NK-92 treated with Interleukin-12 subunit alpha and Interleukin-12 subunit beta, amount 100 ng/mL, for 24 hours (cell line): ENCODE data around the gene PCSK2.

Experiments used
- DNase-seq: peaks from one replicate; lab custom pipeline; 2025; lab: John Stamatoyannopoulos, UW

PCSK2 gene

DNA sequence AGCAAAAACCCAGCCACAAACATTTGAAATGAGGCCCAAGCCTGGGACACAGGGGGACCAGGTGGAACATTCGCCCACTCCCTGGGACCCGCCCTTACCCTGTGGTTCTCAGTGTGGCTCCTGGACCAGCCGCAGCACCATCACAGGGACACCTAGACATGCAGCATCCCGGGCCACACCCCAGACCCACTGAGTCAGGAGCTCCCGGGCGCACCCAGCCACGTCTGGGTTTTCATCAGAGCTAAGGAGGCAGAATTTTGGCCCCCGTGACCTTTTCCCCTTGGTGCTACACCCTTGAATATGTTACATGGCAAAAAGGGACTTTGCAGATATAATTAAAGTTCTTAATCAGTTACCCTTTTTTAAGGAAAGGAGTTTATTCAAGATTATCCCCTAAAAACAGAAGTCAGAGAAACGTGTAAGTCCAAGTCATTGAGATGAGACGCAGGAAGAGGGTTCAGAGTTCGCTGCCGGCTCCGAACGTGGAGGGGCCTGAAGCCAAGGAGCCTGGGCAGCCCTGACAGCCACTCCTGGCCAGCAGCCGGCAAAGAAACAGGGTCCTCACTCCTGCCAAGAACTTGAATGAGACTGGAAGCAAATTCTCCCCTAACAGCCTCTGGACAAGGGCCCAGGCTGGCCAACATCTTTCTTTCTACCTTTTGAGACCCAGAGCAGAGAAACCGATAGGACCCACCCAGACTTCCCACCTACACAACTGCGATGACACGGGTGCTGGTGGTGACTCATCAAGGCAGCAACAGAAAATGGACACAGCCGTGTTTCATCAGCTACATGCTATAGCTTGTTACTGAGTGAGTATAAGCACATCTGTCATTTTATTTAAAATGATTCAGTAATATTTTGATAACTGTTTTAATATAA, 279.0 kb downstream of the PCSK2 start:
- DNase-seq, result peak; percentile 65

DNA sequence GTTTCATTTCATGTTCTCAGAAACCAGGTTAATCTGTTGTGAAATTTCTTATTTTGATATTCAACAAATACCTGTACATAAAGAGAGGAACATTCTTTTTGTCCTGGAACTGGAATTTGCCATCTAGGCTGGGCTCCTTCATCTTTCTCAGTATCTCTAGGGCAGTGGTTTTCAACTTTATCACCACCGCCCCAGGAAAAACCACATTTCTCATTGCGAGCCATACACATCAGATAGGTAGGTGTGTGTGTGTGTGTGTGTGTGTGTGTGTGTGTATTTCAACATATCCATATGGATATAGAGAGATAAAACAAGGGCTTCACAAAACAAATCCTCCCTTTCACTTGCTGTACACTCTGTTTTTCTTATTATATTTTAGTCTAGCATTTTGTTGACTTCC, 280.2 kb downstream of the PCSK2 start:
- DNase-seq, result no peak

DNA sequence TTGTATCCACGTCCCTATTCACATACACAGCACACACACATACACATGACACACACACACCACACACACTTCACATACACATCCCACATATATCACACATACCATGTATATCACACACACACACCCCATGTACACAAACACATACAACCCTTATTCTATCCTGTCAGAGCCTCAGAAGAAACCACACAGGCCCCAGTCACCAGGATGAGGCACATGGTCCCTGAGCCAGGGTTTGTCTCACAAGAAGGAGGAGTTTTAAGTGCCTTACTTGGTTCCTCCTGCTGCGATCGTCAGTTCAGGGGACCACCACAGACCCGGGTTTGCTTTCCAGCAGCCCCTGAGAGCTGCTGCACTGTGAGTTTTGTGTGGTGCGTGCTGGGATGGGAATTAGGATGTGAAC, 280.7 kb downstream of the PCSK2 start:
- DNase-seq, result no peak

DNA sequence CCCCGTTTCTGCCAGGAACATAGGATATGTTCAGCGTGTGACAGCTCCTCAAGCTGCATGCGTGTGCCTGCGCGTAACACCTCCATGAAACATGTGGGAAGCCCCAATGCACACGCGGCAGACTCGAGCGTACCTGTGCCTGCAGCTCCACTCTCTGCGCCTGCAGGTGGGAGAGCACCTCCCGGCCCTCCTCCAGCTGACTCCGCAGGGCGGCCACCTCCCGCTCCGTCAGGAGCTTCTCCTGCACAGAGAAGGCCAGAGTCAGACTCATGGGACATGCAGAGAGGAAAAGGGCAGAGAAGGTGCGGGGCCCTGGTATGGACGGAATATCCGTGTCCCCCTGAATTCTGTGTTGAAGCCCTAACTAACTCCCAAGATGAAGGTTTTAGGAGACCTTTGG, 281.9 kb downstream of the PCSK2 start:
- DNase-seq, result no peak

DNA sequence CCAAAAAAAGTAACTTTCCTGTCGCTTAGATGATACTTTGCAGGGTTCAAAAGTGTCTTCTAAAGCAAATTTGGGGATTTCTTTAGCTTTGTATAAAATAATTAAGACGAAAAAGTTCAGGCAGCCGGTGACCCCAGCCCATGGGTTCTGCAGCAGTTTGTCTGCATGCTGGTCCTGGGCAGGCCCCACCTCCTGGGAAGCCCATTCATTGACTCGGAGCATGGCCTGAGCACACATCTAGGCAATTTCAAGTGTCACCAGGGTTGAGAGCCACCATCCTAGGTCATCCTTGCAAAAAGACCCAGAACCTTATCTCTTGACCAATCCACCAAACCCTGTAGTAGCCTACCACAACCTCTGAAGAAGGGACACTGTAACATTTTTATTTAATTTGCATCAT, 283.7 kb downstream of the PCSK2 start:
- no peak for DNase-seq

DNA sequence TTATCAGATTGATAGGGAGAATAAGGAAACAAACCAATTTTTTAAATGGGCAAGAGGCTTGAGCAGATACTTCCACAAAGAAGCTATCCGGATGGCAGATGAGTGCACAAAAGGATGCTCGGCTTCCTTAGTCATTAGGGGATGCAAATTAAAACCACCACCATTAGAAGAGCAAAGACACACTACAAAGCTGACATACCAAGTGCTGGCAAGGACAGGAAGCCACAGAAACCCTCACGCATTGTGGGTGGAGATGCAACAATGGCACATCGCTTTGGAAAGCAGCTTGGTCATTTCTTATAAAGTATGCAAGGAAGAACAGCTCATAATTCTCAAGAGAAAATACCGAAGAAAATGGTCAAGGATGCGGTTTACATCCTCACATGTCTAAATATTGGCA, 284.6 kb downstream of the PCSK2 start:
- no peak for DNase-seq

DNA sequence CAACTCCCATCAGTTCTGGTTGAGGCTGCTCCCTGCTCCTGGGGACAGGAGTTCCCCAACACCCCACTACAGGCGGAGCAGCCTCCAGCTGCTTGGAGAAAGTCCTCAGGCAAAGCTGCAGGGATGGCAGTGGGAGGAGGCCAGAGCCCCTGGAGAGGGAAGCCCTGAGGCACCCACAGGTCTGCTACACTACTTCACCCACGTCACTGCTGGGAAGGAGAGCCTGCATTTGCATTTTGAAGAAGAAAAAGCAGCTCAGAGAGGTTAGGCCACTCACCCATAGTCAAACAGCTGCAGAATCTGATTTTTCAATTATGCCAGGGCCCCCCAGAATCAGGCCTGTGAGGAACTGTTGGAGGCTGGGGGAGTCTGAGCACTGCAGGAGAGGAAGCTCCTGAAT, 287.1 kb downstream of the PCSK2 start:
- DNase-seq, result no peak

DNA sequence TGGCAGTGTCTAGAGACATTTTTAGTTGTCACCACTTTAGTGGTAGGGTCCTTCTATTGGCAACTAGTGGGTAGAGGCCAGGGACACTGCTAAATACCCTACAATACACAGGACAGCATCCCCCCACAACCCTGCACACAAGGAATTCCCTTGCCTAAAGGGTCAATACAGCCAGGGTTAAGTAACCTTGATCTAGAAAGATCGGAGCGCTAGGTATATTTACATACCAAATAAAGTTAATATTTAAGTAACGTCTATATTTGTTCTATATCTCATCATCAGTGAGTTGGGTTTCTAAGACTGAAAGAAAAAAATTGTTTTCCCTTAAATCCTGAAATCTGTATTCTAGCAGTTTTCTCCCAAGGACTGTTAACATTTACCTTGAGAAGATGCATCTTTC, 288.2 kb downstream of the PCSK2 start:
- no peak for DNase-seq

DNA sequence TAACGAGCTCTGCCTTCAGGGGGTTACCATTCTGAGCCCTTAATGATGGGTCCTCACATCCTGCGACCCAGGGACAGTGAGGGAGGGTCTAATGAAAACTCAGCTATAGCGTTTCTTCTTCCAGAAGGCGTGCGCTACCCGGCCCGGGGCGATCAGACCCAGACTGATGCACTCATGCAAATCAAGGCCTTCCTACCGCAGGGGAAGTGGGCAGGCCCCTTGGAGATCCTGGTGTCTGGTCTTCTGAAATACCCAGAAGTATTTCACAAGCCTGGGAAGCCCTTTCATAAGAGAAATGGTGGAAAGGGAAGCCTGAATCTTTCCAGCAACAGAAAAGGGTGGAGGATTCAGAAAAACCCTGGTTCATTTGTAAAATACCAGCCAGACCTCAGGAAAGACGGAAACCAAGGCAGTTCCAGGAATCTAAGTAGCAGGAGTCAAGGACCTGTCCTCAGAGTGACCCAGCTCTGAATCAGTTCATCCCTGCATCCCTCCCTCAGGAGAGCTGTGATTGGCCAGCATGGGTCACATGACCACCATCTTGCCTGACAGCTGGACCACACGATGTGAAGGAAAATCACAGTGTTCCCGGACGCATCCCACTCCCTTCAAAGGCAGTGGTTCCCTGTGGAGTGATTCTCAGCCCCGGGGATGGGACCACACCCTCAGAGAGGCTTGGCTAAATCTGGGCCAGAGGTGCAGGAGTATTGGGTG, 291.7 kb downstream of the PCSK2 start:
- no peak for DNase-seq

DNA sequence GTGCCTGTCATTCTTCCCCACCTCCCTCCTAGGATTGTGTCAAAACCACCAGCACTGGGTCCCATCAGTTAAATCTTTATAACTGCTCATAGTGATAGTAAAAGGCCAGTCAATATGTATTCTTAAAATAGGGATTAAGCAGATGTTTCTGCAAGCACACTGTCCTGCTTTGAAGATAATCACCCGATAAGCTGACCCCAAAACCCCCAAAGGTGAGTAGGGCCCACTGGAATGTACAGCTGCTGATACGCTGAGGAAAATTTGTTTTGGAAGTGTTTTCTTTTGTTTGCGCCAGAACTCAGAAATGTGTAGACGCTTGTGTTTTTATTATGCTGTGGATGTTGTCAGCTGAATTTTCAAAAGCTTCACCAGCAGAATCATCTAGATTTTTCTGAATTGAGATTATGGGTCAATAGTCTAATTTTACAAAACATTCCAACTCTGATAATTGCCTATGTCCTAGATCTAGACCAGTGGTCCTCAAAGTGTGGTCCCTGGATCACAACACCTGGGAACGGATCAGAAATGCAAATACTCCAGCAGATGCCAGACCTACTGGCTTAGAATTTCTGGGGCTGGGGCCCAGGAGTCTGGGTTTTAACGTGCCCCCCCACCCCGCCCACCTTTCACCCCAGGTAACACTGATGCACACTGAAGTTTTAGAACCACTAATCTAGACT, 292.9 kb downstream of the PCSK2 start:
- no peak for DNase-seq

DNA sequence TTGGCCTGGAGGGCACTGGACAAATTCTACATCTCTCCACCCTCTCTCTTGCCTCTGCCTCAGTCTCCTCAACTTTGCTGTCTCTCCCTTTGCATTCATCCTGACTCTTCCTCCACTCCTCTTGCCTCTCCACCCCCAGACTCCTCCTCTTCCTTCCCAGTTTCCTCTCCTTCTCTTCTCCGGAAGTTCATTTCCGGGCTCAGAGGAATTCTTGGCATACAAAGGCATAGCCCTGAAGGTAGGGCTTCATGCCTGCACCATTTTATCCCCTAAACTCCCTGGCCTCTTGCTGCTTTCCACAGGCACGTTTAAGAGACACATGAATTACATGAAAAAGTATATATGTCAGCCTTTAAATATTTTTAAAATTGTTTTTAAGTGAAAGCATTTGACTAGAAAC, 293.7 kb downstream of the PCSK2 start:
- no peak for DNase-seq

DNA sequence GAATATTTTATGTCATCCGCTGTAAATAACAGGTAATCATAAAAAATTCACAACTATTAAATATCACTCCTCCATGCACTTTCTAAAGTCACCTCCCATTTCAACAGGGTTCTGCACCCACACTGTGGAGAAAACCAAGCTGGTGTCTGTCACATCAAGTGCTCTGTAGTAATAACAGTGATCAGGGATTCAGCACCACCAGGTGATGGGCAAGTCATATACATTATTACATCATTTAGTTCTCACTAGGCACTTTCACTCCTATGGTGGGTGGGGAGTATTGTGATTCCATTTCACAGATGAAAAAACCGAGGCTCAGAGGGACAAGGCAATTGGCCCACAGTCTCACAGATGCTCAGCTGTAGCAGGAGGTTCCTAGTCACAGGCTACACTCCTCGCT, 295.7 kb downstream of the PCSK2 start:
- DNase-seq, result no peak

DNA sequence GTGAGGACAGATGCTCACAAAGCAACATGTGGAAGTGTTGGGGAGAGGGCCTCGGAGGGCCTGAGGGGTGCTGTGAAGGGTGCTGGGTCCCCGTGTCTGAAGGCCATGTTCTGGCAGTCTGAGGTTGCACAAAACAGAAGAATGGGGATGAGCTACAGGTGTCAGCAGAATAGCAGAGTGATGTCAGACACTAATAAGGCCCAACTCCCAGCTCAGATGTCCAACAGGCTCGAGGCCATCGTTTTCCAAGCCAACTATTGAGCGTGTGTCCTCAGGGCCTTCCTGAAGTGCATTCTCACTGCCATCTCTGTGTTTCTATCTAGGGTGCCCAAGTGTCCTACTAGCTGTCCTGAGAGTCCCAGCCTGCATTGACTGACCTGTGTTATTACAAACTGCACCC, 296.5 kb downstream of the PCSK2 start:
- no peak for DNase-seq

DNA sequence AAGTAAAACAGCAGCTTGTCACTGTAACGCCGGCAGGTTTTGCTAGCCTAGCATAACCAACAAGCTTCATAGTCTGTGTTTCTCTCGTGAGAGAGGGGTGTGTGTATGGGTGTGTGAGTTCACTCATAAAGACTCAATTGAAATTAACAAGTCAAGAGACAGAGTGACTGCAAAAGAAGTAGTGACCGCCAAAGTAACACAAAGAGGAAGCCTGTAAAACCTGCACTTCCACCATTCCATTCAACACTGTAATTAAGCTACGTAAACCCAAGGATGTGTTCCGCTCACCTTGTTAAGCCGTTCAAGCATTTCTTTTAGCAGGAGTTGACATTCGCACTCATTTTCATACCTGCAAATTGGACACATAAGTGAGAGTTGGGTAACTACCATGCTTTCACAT, 297.7 kb downstream of the PCSK2 start:
- no peak for DNase-seq

DNA sequence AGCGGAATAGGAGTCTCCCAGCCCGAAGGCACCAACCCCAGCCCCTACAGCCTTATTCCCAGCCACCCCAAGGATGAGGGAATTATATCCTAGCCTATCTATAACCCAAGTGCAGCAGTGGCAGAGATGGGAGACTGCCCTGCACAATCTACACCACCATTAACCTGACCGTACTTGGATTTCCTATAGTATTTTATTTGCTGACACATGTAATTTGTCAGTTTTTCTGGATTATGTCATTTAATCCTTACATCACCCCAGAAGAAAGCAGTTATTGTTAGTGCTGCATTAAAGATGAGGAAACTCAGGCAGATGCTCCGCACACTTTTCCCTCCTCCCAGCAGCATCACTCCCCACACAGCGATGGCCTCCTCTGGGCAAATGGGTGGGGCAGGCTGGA, 298.3 kb downstream of the PCSK2 start:
- DNase-seq, result no peak

DNA sequence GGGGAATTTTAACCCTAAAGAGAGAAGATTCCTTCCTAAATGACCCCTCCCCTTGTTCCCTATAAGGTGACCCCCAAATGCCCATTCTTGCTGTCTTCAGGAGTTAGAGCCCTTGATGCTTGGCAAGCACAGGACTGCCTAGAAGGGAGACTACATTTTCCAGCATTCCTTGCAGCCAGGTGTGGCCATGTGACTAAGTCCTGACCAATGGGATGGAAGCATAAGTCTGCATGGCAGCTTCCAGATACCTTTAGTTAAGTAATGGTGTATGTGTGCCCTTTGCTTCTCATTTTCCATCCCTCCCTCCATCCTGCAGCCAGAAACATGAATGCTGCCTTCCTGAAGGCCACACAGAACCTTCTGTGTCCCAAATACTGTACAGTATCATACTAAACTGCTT, 298.8 kb downstream of the PCSK2 start:
- DNase-seq, result no peak

DNA sequence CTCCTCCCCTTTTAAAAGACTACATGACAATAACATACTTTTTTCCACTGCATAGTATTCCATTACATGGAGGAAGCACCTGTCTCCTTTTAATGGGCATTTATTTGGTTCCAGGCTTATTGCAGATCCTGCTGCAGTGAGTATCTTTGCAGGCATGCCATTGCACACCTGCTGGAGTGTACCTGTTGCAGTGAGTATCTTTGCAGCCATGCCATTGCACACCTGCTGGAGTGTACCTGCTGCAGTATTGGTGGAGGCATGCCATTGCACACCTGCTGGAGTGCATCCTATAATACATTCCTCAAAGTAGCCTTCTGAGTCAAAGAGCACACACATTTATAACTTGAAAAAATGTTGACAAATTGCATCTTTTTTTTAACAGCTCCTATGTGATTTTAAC, 302.7 kb downstream of the PCSK2 start:
- no peak for DNase-seq

DNA sequence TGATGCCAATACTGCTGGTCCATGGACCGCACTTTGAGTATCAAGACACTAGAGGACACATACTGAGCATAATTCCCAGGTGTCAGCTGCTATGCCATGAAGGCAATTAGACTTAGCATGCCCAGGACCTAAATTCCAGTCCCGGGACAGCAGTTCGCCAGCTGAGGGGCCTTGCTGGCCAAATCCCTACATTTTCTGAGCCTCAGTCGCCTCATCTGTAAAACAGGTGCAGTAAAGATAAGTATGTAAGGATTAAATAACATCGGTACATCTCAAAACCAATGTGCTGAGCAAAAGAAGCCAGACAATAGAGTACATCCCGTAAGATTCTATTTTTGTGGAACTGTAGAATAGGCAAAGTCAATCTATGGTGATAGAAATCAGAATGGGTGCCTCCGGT, 303.3 kb downstream of the PCSK2 start:
- DNase-seq, result no peak

DNA sequence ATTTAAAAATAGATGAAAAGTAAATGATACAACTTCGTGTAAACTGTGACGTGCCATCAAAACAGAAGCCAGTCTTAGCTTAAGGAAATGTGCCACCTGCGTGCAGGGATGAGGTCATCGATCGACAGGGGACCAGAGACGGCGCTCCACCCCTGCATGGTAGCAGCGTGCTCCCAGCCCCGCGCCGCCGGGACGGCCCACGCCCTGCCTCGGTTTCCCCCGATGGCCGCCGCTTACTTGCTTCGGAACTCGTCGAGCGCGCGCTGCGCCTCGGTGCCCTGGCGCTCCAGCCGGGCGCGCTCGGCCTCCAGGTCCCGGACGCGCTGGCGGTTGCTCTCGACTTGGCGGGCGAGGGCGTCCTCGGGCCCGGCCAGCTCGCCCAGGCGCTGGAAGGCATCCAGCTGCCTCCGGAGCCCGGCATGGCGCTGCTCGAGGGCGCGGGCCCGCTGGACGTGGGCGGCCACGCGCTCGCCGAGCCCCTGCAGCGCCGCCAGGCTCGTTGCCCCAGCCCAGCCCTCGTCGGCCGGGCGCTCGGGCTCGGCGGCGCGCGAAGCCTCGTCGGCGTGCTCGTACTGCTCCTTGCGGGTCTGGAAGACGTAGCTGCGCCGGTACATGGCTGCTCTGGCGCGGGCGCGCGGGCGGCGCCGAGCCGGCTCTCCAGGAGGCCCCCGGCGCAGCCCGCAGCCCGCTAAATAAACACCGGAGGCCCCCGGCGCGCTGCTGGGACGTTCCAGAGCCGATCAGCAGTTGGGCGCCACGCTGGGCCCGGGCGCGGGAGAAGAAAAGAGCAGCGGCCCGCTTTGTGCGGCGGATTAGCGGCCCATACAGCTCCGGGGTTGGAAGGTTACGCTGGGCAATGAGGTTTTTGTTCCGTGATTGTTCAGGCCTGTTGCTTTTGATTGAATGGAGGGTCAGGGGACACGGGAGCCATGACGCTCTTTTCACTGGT, 304.1 kb downstream of the PCSK2 start, which contains the start of gene BFSP1:
Gene BFSP1 (minus strand): TSS at position 664 of the 949 bp plus-strand sequence. CDS start 50 bp downstream, at position 614.
- no peak for DNase-seq

DNA sequence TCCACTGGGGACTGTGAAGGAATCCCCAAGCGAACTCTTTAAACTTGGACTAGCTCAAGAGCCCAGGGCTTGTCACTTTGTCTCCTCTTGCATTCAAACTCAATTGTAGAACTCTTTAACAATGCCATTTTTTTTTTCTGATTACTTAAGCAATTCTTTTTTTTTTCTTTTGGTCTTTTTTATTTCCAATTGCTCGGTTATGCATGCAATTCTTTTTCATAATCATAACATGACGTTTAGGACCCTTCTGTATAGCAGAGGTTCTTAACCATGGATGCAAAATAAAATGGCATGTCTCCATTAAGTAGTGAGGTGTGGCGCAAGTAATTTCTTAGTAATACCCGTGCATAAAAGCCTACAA, 304.8 kb downstream of the PCSK2 start:
- DNase-seq, result no peak

DNA sequence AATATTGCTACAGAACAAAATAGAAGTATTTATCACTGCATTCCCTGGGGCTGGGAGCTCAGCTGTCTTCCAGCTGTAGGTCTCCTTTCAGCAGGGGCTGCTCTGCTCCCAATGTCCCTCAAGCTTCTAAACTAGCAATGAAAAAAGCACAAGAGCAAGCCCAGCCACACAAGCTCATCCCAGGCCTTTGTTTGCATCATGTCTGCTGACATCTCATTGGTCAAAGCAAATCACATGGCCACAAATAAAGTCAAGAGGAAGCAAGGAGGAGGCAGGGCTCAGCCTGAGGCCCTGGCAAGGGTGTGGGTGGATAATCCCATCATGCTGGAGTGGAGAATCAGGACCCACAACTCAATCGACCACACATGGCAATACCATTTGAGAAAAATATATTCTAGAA, 306.6 kb downstream of the PCSK2 start:
- DNase-seq, result no peak

DNA sequence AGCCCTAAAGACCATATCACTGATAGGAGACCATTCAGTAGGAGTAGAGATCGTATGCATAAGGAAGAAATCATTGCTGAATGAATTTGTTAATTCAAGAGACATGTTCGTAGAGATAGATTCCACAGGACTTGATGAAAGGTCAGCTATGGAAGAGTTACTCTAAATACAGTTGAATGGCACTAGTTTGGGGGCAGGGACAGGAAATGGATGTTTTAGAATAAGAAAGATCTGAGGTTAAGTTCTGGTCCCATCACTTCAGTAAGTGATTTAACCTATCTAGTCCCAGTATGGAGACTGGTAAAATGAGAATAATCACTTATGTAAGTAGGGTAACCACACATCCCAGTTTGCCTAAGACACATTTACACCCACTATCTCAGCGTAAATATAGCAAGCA, 307.2 kb downstream of the PCSK2 start:
- DNase-seq, result no peak
